LNCaP clone FGC (cell line): ENCODE results near the gene CLPTM1L.
"Not testable (repeated sequence)": the region's sequence is repeated elsewhere in the genome, so short reads cannot be mapped to it uniquely, and the experiment has no call there.

Experiments used
- DNase-seq: peaks from one replicate; pipeline ENCODE4 v3.0.0-alpha.2; 2011; ENCODE audit warnings: low read depth
- H3K4me3 ChIP-seq: 2 replicates; pipeline ENCODE4 v1.5.1; 2011; ENCODE audit warnings: mild to moderate bottlenecking, low read depth, low read length, control low read depth
- TF ChIP-seq, protein P1 (sequence below): IDR thresholded peaks from 2 replicates; pipeline ENCODE4 v1.5.1; 2012; ENCODE audit warnings: mild to moderate bottlenecking; ENCODE audit not compliant: control insufficient read depth, insufficient read depth; ENCODE audit errors: extremely low read depth

The CLPTM1L gene

DNA sequence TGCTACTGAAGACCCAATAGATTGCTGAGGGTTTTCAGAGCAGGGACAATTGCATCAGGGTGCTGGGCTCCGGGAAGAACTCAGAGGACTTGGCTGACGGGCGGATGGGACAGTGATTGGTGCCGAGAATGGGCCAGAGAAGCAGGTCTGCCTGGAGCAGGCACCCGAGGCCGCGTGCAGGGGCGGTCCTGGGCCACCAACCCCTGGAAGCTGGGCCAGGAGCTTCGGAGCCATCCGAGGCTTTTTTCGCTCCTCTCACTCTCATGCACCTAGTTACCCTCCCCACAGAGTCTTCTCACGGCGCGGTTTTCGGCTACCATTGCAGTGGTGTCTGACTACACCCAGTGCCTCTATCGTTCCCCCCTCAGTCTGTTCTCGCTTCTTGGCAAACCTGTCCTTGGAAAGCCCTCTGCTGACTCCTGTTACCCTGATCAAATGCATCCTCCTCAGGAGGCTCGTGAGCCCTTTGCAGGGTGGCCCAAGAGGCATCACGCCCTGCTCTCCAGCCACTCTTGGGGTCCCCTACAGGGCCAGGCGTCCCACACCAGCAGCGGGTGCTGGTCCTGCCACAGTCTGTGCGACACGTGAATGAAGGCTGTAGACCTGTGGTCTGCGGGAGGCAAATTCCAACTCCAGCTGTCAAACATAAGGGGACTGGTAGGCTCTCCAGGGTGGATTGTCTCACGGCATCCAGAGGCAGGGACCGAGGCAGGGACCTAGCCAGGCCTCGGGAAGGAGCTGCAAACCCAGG lies 1.2 kb upstream of the CLPTM1L start:
- no peak for DNase-seq
- peak overlapping the region; percentile 100 for H3K4me3 ChIP-seq
- TF ChIP-seq, protein P1, sequence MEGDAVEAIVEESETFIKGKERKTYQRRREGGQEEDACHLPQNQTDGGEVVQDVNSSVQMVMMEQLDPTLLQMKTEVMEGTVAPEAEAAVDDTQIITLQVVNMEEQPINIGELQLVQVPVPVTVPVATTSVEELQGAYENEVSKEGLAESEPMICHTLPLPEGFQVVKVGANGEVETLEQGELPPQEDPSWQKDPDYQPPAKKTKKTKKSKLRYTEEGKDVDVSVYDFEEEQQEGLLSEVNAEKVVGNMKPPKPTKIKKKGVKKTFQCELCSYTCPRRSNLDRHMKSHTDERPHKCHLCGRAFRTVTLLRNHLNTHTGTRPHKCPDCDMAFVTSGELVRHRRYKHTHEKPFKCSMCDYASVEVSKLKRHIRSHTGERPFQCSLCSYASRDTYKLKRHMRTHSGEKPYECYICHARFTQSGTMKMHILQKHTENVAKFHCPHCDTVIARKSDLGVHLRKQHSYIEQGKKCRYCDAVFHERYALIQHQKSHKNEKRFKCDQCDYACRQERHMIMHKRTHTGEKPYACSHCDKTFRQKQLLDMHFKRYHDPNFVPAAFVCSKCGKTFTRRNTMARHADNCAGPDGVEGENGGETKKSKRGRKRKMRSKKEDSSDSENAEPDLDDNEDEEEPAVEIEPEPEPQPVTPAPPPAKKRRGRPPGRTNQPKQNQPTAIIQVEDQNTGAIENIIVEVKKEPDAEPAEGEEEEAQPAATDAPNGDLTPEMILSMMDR = no peak

DNA sequence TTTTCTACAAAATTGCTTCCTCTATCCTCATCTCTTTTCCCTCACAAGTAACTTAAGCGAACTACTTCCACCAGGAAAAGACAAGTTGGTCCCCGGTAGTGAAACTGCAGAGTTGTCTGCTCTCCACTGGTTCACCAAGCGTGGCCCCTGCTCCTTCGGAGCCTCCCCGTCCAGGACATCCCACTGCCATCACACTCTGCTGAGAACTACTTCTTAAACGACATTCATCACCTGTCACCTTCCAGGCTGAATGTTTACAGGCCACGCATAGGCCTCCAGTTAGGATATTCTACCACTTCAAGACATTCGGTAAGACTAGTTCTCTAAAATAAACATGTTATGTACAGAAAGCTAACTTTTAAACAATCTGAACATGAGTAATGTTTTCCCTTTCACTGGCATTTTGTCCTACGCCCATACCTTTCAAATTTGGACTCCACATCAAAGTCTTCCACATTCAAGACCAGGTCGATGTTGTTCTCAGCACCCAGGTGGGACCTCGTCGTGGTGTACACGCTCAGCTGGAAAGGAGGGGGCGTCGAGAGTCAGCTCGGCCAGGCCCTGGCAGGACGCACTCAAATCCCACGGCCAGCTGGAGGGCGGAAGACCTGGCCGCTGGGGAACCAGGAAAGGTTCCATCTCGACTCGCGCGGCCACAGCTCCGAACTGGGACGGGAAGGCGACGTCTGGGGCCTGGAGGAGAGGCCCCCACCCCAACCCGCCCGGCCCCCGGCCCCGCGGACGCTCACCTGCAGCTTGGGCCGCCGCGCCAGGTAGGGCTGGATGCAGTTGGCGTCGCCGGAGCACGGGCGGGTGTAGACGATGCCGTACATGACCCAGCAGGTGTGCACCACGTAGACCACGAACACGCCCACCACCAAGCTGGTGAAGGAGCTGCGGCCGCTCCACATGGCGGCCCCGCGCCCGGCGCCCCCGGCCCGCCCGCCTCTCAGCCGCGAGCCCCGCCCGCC lies 683 bp downstream of the CLPTM1L start:
- TF ChIP-seq, protein P1 = no peak
- DNase-seq = no peak
- peak overlapping the region; percentile 80 for H3K4me3 ChIP-seq

DNA sequence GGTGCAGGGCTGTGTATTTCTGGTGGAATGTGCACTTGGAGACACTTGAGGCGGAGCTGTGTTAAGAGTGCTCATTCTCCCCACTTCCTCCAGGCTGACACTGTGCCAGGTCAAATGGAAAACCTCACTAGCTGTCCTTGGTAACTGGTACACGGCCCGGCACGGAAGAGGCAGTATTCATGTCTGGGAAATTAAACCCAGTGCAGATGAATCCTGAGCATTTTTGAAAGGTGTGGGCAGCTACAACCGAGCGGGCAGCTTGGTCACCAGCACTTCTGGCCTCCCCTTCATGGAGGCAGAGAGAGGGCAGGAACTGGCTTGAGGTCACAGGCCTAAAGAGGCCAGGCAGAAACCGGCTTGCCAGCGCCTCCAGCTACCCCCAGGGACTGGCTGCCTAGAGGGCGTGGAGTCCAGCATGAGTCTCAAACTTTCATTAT lies 1.6 kb downstream of the CLPTM1L start:
- H3K4me3 ChIP-seq = peak overlapping the region; percentile 80
- DNase-seq = no peak
- TF ChIP-seq, protein P1 = no peak

DNA sequence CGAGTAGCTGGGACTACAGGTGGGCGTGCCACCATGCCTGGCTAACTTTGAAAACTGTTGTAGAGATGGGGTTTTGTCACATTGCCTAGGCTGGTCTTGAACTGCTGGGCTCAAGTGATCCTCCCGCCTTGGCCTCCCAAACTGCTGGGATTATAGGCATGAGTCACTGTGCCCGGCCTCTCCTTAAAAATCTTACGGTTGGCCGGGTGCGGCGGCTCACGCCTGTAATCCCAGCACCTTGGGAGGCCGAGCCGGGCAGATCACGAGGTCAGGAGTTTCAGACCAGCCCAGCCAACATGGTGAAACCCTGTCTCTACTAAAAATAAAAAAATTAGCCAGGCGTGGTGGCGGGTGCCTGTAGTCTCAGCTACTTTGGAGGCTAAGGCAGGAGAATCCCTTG lies 2.2 kb downstream of the CLPTM1L start:
- not testable (repeated sequence) for H3K4me3 ChIP-seq, DNase-seq

DNA sequence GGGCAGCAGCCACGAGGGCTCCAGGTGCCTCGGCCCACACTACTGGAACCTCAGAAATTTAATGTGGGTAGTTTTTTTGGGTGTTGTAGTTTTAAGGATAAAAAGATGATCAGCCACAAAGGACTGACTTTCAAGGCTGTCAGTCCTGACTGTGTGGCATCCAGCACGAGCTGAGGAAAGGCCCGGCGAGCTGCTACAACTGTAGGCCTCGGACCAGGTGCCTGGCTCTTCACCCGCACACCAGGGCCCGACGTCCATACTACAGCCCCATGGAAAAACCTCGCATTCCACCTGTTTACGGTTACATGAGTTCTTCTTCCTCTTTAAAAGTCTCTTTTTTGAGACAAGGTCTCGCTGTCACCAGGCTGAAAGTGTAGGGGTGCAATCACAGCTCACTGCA lies 2.6 kb downstream of the CLPTM1L start:
- DNase-seq = no peak
- TF ChIP-seq, protein P1 = no peak
- H3K4me3 ChIP-seq = no peak overlapping the region

DNA sequence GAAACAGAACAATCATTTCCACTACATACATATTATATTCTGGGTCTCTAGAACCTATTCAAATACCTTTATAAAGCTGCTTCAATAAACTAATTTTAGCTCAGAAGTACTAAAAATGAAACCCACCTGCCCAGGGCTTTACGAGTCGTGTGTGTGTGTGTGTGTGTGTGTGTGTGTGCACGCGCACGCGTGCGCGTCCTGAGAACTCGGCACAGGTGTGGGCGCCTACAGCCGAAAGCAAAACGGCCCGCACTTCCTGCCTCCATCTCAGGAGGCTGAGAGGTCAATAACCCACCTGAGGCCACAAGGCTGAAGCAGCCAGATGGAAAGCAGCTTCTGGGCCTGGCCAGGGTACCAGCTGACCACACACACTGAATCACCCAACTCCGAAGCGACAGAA lies 3.0 kb downstream of the CLPTM1L start:
- TF ChIP-seq, protein P1 = no peak
- DNase-seq = no peak
- no peak overlapping the region for H3K4me3 ChIP-seq

DNA sequence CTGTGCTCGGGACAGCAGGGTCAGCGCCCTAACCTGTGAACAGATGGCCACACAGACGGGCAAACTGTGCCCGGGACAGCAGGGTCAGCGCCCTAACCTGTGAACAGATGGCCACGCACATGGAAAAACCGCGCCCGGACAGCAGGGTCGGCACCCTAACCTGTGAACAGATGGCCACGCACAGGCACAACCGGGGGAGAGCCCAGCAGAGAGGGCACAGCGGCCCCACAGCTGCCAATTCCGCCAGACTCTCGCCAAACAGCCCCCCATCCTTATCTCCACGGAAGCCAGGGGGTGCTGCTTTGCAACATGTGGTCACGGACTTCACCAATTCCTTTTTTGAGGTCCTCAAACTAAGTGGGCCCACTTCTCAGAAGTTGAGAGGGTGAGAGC lies 5.1 kb downstream of the CLPTM1L start:
- not testable (repeated sequence) for DNase-seq, H3K4me3 ChIP-seq

DNA sequence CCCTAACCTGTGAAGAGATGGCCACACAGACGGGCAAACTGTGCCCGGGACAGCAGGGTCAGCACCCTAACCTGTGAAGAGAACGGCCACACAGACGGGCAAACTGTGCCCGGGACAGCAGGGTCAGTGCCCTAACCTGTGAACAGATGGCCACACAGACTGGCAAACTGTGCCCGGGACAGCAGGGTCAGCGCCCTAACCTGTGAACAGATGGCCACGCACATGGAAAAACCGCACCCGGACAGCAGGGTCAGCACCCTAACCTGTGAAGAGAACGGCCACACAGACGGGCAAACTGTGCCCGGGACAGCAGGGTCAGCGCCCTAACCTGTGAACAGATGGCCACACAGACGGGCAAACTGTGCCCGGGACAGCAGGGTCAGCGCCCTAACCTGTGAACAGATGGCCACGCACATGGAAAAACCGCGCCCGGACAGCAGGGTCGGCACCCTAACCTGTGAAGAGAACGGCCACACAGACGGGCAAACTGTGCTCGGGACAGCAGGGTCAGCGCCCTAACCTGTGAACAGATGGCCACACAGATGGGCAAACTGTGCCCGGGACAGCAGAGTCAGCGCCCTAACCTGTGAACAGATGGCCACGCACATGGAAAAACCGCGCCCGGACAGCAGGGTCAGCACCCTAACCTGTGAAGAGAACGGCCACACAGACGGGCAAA lies 5.6 kb downstream of the CLPTM1L start:
- DNase-seq, H3K4me3 ChIP-seq: not testable (repeated sequence)
